ENCODE measurements around the gene PCOLCE2. TPM values are rescaled to one million over a fixed set of nuclear protein-coding genes. Genes with fewer than 3 reads are reported as not detected.

The PCOLCE2 gene
- total RNA-seq, 2 experiments from 2014 or later, result not detected

- no peaks in the 10 kb centered on the region for H3K36me3 ChIP-seq (ENCODE audit: insufficient read depth, low read length)
- H3K27ac ChIP-seq (ENCODE audit: low read depth, low read length, poor library complexity, severe bottlenecking), result no peak overlapping the region
- no peaks in the 10 kb centered on the region for H3K9me2 ChIP-seq (ENCODE audit: insufficient read depth, low read length)
- no peak overlapping the region for H3K4me2 ChIP-seq (ENCODE audit: low read length)
- BruUV-seq (replicated peaks), result no TSS peak
- DNase-seq (ENCODE audit: low spot score), result no peak
- POLR2A ChIA-PET, result no interaction called here
- CTCF ChIA-PET (ENCODE audit: unreplicated experiment), result no interaction called here
- H3K4me3 ChIP-seq (ENCODE audit: low read depth, low read length, poor library complexity, severe bottlenecking), result no peak overlapping the region
- H3K9me3 ChIP-seq (ENCODE audit: low read length), result no peaks in the 10 kb centered on the region
- no peaks in the 10 kb centered on the region for H3K4me1 ChIP-seq (ENCODE audit: insufficient read depth, low read length, poor library complexity, severe bottlenecking)
- no peaks in the 10 kb centered on the region for H4K20me1 ChIP-seq (ENCODE audit: insufficient read depth, low read length)
- H3K79me2 ChIP-seq (ENCODE audit: insufficient read depth, low read depth, low read length), result no peaks in the 10 kb centered on the region
- intact Hi-C loops (cut with micrococcal nuclease; ENCODE audit: unreplicated experiment), result no loop called here
- TF ChIP-seq EZH2phosphoT487 (IDR thresholded peaks at IDR 0.05; ENCODE audit: borderline replicate concordance, low read depth, low read length), result no peak
- TF ChIP-seq, protein P1, sequence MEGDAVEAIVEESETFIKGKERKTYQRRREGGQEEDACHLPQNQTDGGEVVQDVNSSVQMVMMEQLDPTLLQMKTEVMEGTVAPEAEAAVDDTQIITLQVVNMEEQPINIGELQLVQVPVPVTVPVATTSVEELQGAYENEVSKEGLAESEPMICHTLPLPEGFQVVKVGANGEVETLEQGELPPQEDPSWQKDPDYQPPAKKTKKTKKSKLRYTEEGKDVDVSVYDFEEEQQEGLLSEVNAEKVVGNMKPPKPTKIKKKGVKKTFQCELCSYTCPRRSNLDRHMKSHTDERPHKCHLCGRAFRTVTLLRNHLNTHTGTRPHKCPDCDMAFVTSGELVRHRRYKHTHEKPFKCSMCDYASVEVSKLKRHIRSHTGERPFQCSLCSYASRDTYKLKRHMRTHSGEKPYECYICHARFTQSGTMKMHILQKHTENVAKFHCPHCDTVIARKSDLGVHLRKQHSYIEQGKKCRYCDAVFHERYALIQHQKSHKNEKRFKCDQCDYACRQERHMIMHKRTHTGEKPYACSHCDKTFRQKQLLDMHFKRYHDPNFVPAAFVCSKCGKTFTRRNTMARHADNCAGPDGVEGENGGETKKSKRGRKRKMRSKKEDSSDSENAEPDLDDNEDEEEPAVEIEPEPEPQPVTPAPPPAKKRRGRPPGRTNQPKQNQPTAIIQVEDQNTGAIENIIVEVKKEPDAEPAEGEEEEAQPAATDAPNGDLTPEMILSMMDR (conservative IDR thresholded peaks at IDR 0.05; ENCODE audit: low read length), result no peak
- H2AFZ ChIP-seq (ENCODE audit: low read length), result no peak overlapping the region
These were observed 41.6 kb upstream of the PCOLCE2 start for GRCh38 chr3:142930463-142930862.

DNA sequence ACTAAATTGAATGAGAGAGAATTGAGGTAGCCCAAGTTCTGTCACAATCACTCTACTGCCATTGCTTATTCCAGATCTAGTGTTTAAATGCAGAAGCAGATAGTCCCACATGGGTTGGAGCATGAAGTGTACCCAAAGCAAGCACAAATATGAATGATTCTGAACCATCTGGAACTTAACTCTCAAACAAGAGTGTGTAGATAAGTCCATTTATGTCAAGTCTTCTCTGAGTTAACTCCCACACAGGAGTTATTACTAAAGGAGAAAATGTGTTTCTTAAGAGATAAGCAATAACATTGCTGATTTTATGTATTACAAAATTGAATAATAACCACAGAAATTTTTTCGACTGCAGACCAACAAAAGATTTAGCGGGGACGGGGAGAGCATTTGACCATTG, 41.0 kb upstream of the PCOLCE2 start:
- POLR2A ChIA-PET, result no interaction called here
- Histone ChIP-seq H4K20me1 (ENCODE audit: insufficient read depth, low read length) (no peaks in the 10 kb centered on the region), H3K4me3 (ENCODE audit: low read depth, low read length, poor library complexity, severe bottlenecking) (no peak overlapping the region), H3K9me2 (ENCODE audit: insufficient read depth, low read length) (no peaks in the 10 kb centered on the region), H3K9me3 (ENCODE audit: low read length) (no peaks in the 10 kb centered on the region), H3K4me2 (ENCODE audit: low read length) (no peak overlapping the region), H2AFZ (ENCODE audit: low read length) (no peak overlapping the region), H3K79me2 (ENCODE audit: insufficient read depth, low read depth, low read length) (no peaks in the 10 kb centered on the region), H3K4me1 (ENCODE audit: insufficient read depth, low read length, poor library complexity, severe bottlenecking) (no peaks in the 10 kb centered on the region), H3K27ac (ENCODE audit: low read depth, low read length, poor library complexity, severe bottlenecking) (no peak overlapping the region), H3K36me3 (ENCODE audit: insufficient read depth, low read length) (no peaks in the 10 kb centered on the region)
- CTCF ChIA-PET (ENCODE audit: unreplicated experiment), result no interaction called here
- no TSS peak for BruUV-seq (replicated peaks)
- no peak for DNase-seq (ENCODE audit: low spot score)
- intact Hi-C loops (cut with micrococcal nuclease; ENCODE audit: unreplicated experiment), result no loop called here
- TF ChIP-seq, protein P1 (conservative IDR thresholded peaks at IDR 0.05; ENCODE audit: low read length), result no peak
- TF ChIP-seq EZH2phosphoT487 (IDR thresholded peaks at IDR 0.05; ENCODE audit: borderline replicate concordance, low read depth, low read length), result no peak

- no peaks in the 10 kb centered on the region for H3K9me2 ChIP-seq (ENCODE audit: insufficient read depth, low read length)
- DNase-seq (ENCODE audit: low spot score), result peak; percentile 43
- H3K4me1 ChIP-seq (ENCODE audit: insufficient read depth, low read length, poor library complexity, severe bottlenecking), result no peaks in the 10 kb centered on the region
- no peak overlapping the region for H2AFZ ChIP-seq (ENCODE audit: low read length)
- H3K4me3 ChIP-seq (ENCODE audit: low read depth, low read length, poor library complexity, severe bottlenecking), result no peak overlapping the region
- CTCF ChIA-PET (ENCODE audit: unreplicated experiment), result no interaction called here
- H3K27ac ChIP-seq (ENCODE audit: low read depth, low read length, poor library complexity, severe bottlenecking), result no peak overlapping the region
- H3K79me2 ChIP-seq (ENCODE audit: insufficient read depth, low read depth, low read length), result no peaks in the 10 kb centered on the region
- TF ChIP-seq EZH2phosphoT487 (IDR thresholded peaks at IDR 0.05; ENCODE audit: borderline replicate concordance, low read depth, low read length), result no peak
- TF ChIP-seq, protein P1 (conservative IDR thresholded peaks at IDR 0.05; ENCODE audit: low read length), result peak; percentile 79
- no peaks in the 10 kb centered on the region for H3K36me3 ChIP-seq (ENCODE audit: insufficient read depth, low read length)
- H3K4me2 ChIP-seq (ENCODE audit: low read length), result no peak overlapping the region
- no TSS peak for BruUV-seq (replicated peaks)
- H3K9me3 ChIP-seq (ENCODE audit: low read length), result no peaks in the 10 kb centered on the region
- intact Hi-C loops (cut with micrococcal nuclease; ENCODE audit: unreplicated experiment), result no loop called here
- POLR2A ChIA-PET, result no interaction called here
- no peaks in the 10 kb centered on the region for H4K20me1 ChIP-seq (ENCODE audit: insufficient read depth, low read length)
These were observed 40.2 kb upstream of the PCOLCE2 start for GRCh38 chr3:142929109-142929508.
